Kidney (tissue), 14 donors: ENCODE measurements around the gene CHD5. TPM values are rescaled to one million over a fixed set of nuclear protein-coding genes. Genes with fewer than 3 reads are reported as not detected.
"Not testable (repeated sequence)": the region's sequence is repeated elsewhere in the genome, so short reads cannot be mapped to it uniquely, and the experiment has no call there.

Source experiments
- DNase-seq, 5 donors: peaks; one replicate each; pipeline ENCODE4 v3.0.0-alpha.2; 2013 to 2020
- FAIRE-seq: peaks from 2 replicates; lab custom pipeline; 2012; peaks lifted over from hg19 to GRCh38; lab: Jason Lieb, UNC
- H3K27ac ChIP-seq, 2 donors: one replicate each; pipeline ENCODE4 v1.7.0; 2013; ENCODE audit warnings: low read depth in 2 of 2, low read length in 2 of 2, inconsistent platforms in 1 of 2
- H3K27me3 ChIP-seq: one replicate; pipeline ENCODE4 v1.7.1; 2013; ENCODE audit warnings: low read length, inconsistent platforms; ENCODE audit not compliant: control insufficient read depth, insufficient read depth
- H3K36me3 ChIP-seq, 3 donors: one replicate each; pipeline versions ENCODE4 v1.7.0 to v1.7.1; 2013; ENCODE audit warnings: low read length in 3 of 3, control low read depth in 1 of 3, inconsistent platforms in 1 of 3; ENCODE audit not compliant: insufficient read depth in 3 of 3, control insufficient read depth in 2 of 3
- H3K4me1 ChIP-seq, 3 donors: one replicate each; pipeline versions ENCODE4 v1.7.0 to v1.7.1; 2013; ENCODE audit warnings: low read length in 3 of 3, inconsistent platforms in 1 of 3, low read depth in 1 of 3; ENCODE audit not compliant: control insufficient read depth in 2 of 3, insufficient read depth in 2 of 3
- H3K4me3 ChIP-seq, 3 donors: one replicate each; pipeline versions ENCODE4 v1.7.0 to v1.8.1; 2013; ENCODE audit warnings: low read length in 3 of 3, control low read depth in 1 of 3, inconsistent platforms in 1 of 3
- H3K9ac ChIP-seq, 3 donors: one replicate each; pipeline versions ENCODE4 v1.7.0 to v1.7.1; 2013; ENCODE audit warnings: low read length in 3 of 3, control low read depth in 1 of 3, inconsistent platforms in 1 of 3
- H3K9me3 ChIP-seq, 3 donors: one replicate each; pipeline versions ENCODE4 v1.7.0 to v1.7.1; 2013; ENCODE audit warnings: low read length in 3 of 3, control low read depth in 1 of 3, inconsistent platforms in 1 of 3; ENCODE audit not compliant: control insufficient read depth in 2 of 3, insufficient read depth in 1 of 3
- intact Hi-C: fragments of 100-400 bp; cut with DNase I; formaldehyde crosslinking; loops from one replicate; pipeline ENCODE4 v1.11.1; 2022
- polyA plus RNA-seq: library from polyadenylated mRNA; stranded (reverse); fragments of 350-450 nt; fragmentation: Illumina TruSeq; extraction: RNeasy Lipid Tissue Mini Kit (QIAGEN cat#74804); gene quantifications from one replicate; pipeline ENCODE4 v1.2.3, GENCODE V29; 2014; ENCODE audit warnings: low read depth, low replicate concordance; ENCODE audit not compliant: insufficient read depth
- total RNA-seq: library from RNA; stranded (reverse); fragmentation: NEBNext Ultra II Directional; extraction: Animal tissue kit (Norgen Biotek cat#: 25700); gene quantifications from one replicate; pipeline ENCODE4 v1.2.1, GENCODE V29; 2021
- TF ChIP-seq, protein P1 (sequence below): IDR thresholded peaks from 3 replicates; pipeline ENCODE4 v1.5.1; 2012; ENCODE audit warnings: mild to moderate bottlenecking, moderate library complexity, borderline replicate concordance; ENCODE audit not compliant: insufficient read depth; ENCODE audit errors: extremely low read depth
- donor health status: control.
- donor health status: control.
- donor health status: control.
- donor health status: control.
- donor health status: control.
- donor health status: DM: yes; HTN: yes; CAD: no.
- donor health status: Normal renal cell carcinoma (clear cell type).

CHD5 gene
- total and polyA plus RNA-seq, 2 donors from 2014 or later: 0.54 to 0.85 TPM

DNA sequence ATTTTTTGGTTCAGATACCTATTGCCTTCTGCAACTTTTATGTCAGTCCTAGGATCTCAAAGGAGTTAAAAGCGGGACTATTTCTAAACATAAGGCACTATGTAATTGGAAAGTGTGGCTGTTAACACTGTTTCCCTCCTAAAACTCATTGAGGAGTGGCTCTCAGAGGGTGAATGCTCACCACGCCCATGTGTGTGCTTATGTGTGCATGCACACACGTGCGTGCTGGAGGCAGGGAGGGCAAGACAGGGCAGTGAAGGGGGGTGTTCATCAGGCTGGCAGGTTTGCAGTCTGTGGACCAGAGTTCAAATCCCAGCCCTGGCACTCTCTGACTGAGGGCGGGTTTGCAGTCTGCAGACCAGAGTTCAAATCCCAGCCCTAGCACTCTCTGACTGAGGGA, 112.0 kb downstream of the CHD5 start:
- H3K9me3 ChIP-seq: no peaks in the 10 kb centered on the region
- DNase-seq (no peak), FAIRE-seq (no peak)
- H3K4me1 ChIP-seq: no peaks in the 10 kb centered on the region
- intact Hi-C loops: no loop called here
- no peak overlapping the region for H3K4me3 ChIP-seq
- TF ChIP-seq, protein P1, sequence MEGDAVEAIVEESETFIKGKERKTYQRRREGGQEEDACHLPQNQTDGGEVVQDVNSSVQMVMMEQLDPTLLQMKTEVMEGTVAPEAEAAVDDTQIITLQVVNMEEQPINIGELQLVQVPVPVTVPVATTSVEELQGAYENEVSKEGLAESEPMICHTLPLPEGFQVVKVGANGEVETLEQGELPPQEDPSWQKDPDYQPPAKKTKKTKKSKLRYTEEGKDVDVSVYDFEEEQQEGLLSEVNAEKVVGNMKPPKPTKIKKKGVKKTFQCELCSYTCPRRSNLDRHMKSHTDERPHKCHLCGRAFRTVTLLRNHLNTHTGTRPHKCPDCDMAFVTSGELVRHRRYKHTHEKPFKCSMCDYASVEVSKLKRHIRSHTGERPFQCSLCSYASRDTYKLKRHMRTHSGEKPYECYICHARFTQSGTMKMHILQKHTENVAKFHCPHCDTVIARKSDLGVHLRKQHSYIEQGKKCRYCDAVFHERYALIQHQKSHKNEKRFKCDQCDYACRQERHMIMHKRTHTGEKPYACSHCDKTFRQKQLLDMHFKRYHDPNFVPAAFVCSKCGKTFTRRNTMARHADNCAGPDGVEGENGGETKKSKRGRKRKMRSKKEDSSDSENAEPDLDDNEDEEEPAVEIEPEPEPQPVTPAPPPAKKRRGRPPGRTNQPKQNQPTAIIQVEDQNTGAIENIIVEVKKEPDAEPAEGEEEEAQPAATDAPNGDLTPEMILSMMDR: no peak
- H3K36me3 ChIP-seq: peaks cover 0 to 2% (median 0%) of the 10 kb centered on the region in 3 donors
- no peak overlapping the region for H3K9ac ChIP-seq
- H3K27me3 ChIP-seq: no peaks in the 10 kb centered on the region
- no peak overlapping the region for H3K27ac ChIP-seq

DNA sequence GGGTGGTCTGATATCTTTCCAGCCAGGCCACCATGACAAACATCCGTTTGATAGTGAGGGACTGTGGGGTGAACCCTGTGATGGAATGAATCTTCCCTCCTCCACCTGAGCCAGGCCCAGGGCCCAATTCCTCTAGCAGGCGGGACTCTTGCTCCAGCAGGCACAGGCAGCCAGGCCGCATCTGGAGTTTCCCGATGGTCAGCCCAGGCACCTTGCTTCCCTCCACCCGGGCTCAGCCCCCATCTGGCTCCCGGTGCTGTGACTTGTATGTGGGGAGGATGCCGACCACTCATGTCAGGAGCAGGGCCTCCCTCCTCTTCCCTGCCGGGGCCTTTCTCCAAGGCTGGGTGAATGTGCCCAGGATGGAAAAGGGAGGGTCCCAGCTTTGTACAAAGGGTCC, 113.4 kb downstream of the CHD5 start:
- no peak overlapping the region for H3K4me3 ChIP-seq
- peaks cover 0 to 2% (median 0%) of the 10 kb centered on the region in 3 donors for H3K36me3 ChIP-seq
- FAIRE-seq (no peak), DNase-seq (no peak)
- intact Hi-C loops: no loop called here
- H3K9ac ChIP-seq: no peak overlapping the region
- H3K4me1 ChIP-seq: no peaks in the 10 kb centered on the region
- no peak overlapping the region for H3K27ac ChIP-seq
- TF ChIP-seq, protein P1: no peak
- no peaks in the 10 kb centered on the region for H3K9me3 ChIP-seq
- no peaks in the 10 kb centered on the region for H3K27me3 ChIP-seq

DNA sequence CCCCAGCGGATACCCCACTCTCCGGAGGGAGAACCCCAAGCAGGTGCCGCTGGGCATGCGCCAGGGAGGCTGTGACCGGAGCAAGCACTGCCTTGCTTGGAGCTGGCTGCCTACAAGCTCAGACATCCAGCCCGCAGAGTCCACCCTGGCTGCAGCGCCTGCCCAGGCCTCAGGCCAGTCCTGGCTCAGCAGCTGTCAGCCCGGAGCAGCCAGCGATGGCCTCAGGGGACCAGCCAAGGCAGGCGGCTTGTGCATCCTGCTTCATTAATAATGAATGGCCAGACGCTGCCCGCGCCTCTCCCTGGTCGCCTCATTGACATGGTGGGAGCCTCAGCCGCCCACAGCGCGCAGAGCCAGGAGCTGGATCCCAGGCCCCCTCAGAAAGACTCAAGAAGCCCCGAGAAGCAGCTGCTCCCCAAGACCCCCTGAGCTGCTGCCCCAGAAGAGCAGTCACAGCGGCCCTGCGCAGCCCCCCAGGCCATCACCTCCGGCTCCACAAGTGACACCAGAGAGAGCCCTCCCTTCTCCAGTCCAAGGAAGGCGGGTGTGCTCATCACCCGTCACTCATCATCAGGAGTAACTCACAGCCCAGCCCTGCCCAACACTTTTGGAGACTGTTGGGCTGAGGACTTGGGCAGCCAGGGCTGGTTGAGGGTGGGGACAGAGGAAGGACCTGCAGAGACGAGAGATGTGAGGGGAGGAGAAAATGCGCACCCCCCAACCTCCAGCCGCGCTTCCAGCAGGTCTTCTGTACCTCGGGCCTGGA, 114.8 kb downstream of the CHD5 start:
- Histone ChIP-seq H3K36me3 (peaks cover 0 to 2% (median 0%) of the 10 kb centered on the region in 3 donors), H3K27ac (no peak overlapping the region), H3K4me1 (no peaks in the 10 kb centered on the region), H3K9ac (no peak overlapping the region), H3K4me3 (no peak overlapping the region), H3K9me3 (no peaks in the 10 kb centered on the region), H3K27me3 (no peaks in the 10 kb centered on the region)
- intact Hi-C loops: no loop called here
- FAIRE-seq: no peak
- TF ChIP-seq, protein P1: no peak
- no peak for DNase-seq

DNA sequence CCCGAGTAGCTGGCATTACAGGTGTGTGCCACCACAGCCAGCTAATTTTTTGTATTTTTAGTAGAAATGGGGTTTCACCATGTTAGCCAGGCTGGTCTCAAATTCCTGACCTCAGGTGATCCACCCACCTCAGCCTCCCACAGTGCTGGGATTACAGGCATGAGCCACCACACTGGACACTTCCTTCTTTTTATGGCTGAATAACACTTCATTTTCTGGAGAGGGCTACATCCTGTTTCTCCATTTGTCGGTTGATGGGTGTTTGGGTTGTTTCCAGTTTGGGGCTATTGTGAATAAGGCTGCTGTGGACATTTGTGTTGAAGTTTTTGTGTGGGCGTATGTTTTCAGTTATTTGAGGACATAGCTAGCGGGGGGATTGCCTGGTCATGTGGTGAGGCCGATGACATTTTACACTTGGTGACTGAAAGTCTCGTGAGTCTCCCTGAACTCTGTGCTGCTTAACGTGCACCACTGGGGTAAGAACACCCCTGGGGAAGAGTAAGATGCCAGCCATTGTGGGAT, 116.5 kb downstream of the CHD5 start:
- H3K27me3 ChIP-seq, FAIRE-seq, intact Hi-C loops, H3K9me3 ChIP-seq, H3K36me3 ChIP-seq, DNase-seq, H3K4me3 ChIP-seq, H3K27ac ChIP-seq, H3K4me1 ChIP-seq, H3K9ac ChIP-seq: not testable (repeated sequence)
